Activated naive CD8-positive, alpha-beta T cell treated with anti-CD3 and anti-CD28 coated beads for 36 hours (primary cell): ENCODE data around the gene OSTC. TPM values are rescaled to one million over a fixed set of nuclear protein-coding genes. Genes with fewer than 3 reads are reported as not detected.
"Not testable (repeated sequence)": the region's sequence is repeated elsewhere in the genome, so short reads cannot be mapped to it uniquely, and the experiment has no call there.

Experiments used
- DNase-seq: peaks from one replicate; pipeline ENCODE4 v3.0.0; 2021
- H3K27ac Mint-ChIP-seq: one replicate; pipeline ENCODE4 v1.8.0; 2022; ENCODE audit warnings: mild to moderate bottlenecking, moderate library complexity, mixed read lengths
- H3K27me3 Mint-ChIP-seq: one replicate; pipeline ENCODE4 v1.8.0; 2022; ENCODE audit warnings: mild to moderate bottlenecking, mixed read lengths
- H3K36me3 Mint-ChIP-seq: one replicate; pipeline ENCODE4 v1.8.0; 2021; ENCODE audit warnings: mild to moderate bottlenecking, mixed read lengths
- H3K4me1 Mint-ChIP-seq: one replicate; pipeline ENCODE4 v1.8.0; 2021; ENCODE audit warnings: mixed read lengths
- H3K4me3 Mint-ChIP-seq: one replicate; pipeline ENCODE4 v1.8.0; 2022; ENCODE audit warnings: mild to moderate bottlenecking, moderate library complexity, mixed read lengths
- H3K9me3 Mint-ChIP-seq: one replicate; pipeline ENCODE4 v1.8.0; 2022; ENCODE audit warnings: mixed read lengths
- total RNA-seq, 2 experiments: library from RNA; stranded (reverse); gene quantifications; one replicate each; pipeline ENCODE4 v1.2.3, GENCODE V29; 2021

Gene OSTC
- total RNA-seq, 2 experiments from 2014 or later = 86.9 to 89.4 TPM

DNA sequence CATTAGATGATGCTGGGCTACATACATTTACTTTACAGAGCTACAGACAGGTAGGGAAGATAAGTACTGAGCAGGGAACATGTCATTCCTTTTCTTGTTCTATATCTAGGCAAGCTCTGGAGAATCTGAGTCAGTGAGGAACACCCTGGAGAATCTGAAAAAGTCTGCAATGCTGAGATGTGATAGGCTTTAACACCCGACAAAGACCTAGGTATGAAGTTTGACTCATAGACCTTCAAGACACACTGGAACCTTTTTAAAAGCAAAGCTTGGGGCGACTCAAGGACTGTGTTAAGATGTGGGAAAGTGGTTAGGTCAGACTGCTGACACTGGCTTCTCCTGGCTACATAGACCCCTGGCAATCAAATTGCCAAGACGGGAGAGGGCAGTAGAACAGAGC lies 42.8 kb downstream of the OSTC start:
- H3K27ac Mint-ChIP-seq = no peak overlapping the region
- H3K36me3 Mint-ChIP-seq = no peaks in the 10 kb centered on the region
- no peaks in the 10 kb centered on the region for H3K4me1 Mint-ChIP-seq
- H3K27me3 Mint-ChIP-seq = no peaks in the 10 kb centered on the region
- H3K4me3 Mint-ChIP-seq = no peak overlapping the region
- no peaks in the 10 kb centered on the region for H3K9me3 Mint-ChIP-seq
- DNase-seq = no peak

DNA sequence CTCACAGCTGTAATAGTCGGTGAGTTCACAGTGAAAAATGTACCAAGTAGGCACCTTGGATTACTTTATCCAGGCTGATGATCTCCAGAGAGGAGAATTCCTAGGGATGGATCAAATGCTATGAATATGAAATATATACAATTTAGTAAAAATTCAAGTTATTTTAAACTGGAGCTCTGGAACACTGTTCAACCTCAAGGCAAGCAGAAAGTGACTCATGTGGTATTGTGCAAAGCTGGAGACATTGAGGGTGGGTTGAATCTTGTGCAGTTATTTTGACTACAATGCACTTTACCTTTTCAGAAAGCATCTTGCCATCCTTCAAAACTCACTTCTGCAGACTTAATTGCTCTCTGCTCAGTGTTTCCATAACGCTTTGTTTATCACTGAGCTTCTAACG lies 43.4 kb downstream of the OSTC start:
- Mint-ChIP-seq H3K4me3 (no peak overlapping the region), H3K27ac (no peak overlapping the region), H3K36me3 (no peaks in the 10 kb centered on the region), H3K9me3 (no peaks in the 10 kb centered on the region), H3K27me3 (no peaks in the 10 kb centered on the region), H3K4me1 (no peaks in the 10 kb centered on the region)
- DNase-seq = no peak

DNA sequence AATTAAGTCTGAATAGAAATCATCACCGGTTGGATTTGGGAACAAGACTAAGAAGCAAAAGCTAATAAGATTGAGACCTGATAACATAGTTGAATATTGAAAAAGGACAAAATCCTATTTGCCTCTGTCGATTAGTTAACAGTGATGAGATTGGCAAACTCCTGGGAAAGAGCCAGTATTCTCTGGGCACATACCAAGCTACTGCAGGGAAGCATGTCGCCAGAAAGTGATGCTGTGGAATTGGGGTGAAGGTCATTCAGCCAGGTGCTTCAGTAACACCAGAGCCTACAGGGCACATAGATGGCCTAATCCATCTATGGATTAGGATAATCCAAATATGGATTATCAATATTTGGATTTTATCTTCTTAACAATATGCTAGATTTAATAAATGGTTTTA lies 44.0 kb downstream of the OSTC start:
- H3K9me3 Mint-ChIP-seq = no peaks in the 10 kb centered on the region
- H3K36me3 Mint-ChIP-seq = no peaks in the 10 kb centered on the region
- H3K27ac Mint-ChIP-seq = no peak overlapping the region
- DNase-seq = no peak
- no peaks in the 10 kb centered on the region for H3K27me3 Mint-ChIP-seq
- no peaks in the 10 kb centered on the region for H3K4me1 Mint-ChIP-seq
- H3K4me3 Mint-ChIP-seq = no peak overlapping the region

DNA sequence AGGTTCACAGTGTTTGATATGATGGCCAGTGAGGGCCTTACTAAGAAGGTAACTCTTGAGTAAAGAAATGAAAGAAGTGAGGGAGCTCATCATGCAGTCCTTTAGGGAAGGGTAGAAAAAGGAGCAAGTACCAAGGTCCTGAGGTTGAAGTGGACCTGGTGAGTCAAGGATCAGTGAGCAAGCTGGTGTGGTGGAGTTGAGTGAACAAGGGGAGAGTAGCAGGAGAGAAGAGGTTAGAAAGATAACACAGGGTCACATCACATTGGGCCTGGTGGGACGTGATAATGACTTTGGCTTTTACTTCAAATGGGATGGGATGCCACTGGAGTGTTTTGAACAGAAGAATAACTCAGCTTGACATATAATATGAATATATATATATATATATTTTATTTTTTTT lies 44.7 kb downstream of the OSTC start:
- Mint-ChIP-seq H3K27ac (no peak overlapping the region), H3K4me3 (no peak overlapping the region), H3K27me3 (no peaks in the 10 kb centered on the region), H3K4me1 (peaks cover under 1% of the 10 kb centered on the region), H3K36me3 (no peaks in the 10 kb centered on the region), H3K9me3 (no peaks in the 10 kb centered on the region)
- no peak for DNase-seq

DNA sequence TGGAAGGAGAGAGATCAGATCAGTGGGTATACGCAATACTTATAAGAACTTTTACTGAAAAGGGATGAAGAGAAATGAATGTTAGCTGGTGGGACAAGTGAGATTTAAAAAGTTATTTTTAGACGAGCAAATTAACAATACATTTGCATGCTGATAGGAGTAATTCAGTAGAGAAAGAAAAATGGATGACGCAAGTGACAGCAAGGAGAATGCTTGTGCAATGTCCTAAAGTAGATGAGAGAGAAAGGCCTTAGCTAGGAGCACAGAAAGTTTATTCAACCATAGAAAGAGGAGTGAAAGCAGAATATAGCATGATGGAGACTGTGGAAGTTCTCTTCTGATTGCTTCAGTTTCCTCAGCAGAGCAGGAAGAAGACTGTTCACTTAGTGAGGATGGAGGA lies 45.8 kb downstream of the OSTC start:
- Mint-ChIP-seq H3K9me3 (no peaks in the 10 kb centered on the region), H3K27ac (no peak overlapping the region), H3K4me1 (peaks cover 6% of the 10 kb centered on the region), H3K36me3 (no peaks in the 10 kb centered on the region), H3K4me3 (no peak overlapping the region), H3K27me3 (no peaks in the 10 kb centered on the region)
- no peak for DNase-seq

DNA sequence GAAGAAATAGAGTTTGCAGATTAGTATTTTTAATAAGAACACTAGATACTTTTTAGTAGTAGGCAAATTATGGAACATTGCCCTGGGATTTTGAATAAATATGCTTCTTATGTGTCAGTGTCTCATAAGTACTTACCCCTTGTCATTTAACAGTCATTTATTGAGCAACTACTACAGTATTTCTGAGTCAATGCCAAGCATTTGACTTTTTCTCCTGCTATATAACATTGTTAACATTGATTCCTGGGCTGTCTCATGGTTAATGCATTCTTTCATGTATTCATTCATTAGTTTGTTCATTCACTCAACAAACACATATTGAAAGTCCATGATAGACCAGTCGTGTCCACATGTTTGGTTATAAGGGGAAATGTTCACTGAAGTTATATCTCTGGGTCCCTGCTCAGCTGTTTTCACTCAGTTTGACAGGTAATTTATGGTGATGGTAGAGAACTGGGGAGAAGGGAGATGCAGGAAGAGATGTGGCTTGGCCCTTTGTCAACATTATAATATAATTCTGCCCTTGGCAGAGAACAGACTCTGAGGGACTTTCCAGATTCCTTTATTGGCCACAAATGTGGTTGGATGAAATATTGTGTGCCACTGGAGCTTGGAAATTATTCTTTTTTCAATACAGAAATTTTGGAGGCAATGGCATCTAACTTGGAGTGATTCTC lies 49.8 kb downstream of the OSTC start:
- peaks cover 25% of the 10 kb centered on the region for H3K4me1 Mint-ChIP-seq
- H3K4me3 Mint-ChIP-seq = no peak overlapping the region
- no peak overlapping the region for H3K27ac Mint-ChIP-seq
- no peaks in the 10 kb centered on the region for H3K27me3 Mint-ChIP-seq
- H3K36me3 Mint-ChIP-seq = no peaks in the 10 kb centered on the region
- no peak for DNase-seq
- H3K9me3 Mint-ChIP-seq = no peaks in the 10 kb centered on the region

DNA sequence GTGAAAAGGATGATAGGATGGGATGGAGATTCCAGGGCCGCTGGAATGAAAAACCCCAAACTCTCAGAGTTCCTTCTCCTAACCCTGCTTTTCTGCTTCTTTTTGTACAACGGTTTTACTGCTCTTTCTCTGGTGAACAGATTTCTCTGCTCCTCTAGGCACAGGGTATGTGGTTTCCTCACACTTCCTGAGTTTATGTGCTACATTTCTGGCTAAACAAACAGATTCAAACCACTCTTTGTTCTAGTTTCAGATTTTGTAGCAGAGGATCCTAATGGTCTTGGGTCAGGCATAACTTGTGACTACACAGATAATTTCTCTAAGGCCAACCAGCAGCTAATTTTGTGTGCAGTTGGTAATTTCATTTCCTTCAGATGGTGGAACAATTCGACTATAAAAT lies 52.6 kb downstream of the OSTC start:
- Mint-ChIP-seq H3K27me3 (no peaks in the 10 kb centered on the region), H3K9me3 (no peaks in the 10 kb centered on the region), H3K4me3 (no peak overlapping the region), H3K36me3 (no peaks in the 10 kb centered on the region), H3K4me1 (peaks cover 25% of the 10 kb centered on the region), H3K27ac (no peak overlapping the region)
- no peak for DNase-seq

DNA sequence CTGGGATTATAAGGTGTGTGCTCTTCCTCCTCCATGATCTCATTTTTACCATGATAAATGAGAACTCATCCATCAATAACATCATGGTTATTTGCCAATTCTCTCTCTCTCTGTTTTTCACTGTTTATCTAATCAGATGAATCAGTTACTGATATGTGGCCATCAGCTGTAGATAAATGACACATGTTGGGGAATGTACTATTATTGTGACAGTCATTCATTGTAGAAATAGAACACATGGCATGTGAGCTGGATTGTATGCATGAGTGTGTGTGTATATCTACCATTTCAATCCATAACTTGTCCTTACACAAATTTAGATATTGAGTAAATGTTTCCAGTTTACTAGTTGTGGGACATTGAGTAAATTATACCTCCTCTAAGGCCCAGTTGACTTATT lies 53.0 kb downstream of the OSTC start:
- no peaks in the 10 kb centered on the region for H3K36me3 Mint-ChIP-seq

DNA sequence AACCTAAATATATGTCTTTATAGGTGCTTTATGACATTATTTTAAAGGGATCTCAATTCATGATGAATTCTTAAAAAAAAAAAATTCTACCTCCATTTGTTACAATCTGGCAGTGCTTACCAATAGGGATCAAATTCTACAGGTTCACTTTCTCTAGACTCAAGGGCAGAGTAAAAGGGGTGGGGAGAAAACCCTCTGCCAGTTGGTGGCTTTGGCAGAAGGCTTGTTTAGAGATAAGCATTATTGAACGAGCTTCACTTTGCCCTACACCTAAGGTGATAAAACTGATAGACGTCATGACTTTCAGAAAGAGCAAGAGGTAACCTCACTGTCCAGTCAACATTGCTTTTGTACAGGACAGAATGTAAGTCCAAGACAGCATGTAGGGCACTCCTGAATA lies 53.6 kb downstream of the OSTC start:
- no peaks in the 10 kb centered on the region for H3K27me3 Mint-ChIP-seq
- H3K4me1 Mint-ChIP-seq = peaks cover 25% of the 10 kb centered on the region
- H3K27ac Mint-ChIP-seq = no peak overlapping the region
- H3K36me3 Mint-ChIP-seq = no peaks in the 10 kb centered on the region
- no peak overlapping the region for H3K4me3 Mint-ChIP-seq
- no peaks in the 10 kb centered on the region for H3K9me3 Mint-ChIP-seq
- no peak for DNase-seq

More for the DNA sequence above, 53.0 kb downstream of the OSTC start:
- Mint-ChIP-seq H3K4me1 (peaks cover 25% of the 10 kb centered on the region), H3K4me3 (no peak overlapping the region), H3K27me3 (no peaks in the 10 kb centered on the region), H3K9me3 (no peaks in the 10 kb centered on the region), H3K27ac (no peak overlapping the region)
- DNase-seq = no peak

DNA sequence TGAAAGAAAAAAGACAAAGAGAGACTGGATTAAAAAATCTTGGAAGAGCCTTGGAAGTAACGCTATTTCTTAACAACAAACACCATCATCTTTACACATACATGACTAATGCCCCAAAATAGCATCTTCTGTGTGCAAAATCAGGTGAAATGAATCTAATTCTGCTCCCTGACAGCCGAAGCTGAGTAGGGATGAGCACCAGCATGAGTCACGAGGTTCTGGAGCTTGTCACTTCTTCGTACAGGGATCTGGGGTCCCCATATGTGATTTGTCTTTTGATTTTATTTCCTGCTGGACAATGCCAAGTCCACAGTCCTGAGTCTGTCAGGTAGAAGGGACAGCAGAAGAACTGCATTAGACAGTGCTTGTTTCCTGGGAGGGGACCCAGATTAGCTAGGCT lies 55.9 kb downstream of the OSTC start:
- H3K9me3 Mint-ChIP-seq = no peaks in the 10 kb centered on the region
- no peak for DNase-seq
- no peak overlapping the region for H3K27ac Mint-ChIP-seq
- H3K27me3 Mint-ChIP-seq = no peaks in the 10 kb centered on the region
- peaks cover 19% of the 10 kb centered on the region for H3K4me1 Mint-ChIP-seq
- H3K4me3 Mint-ChIP-seq = no peak overlapping the region
- no peaks in the 10 kb centered on the region for H3K36me3 Mint-ChIP-seq

DNA sequence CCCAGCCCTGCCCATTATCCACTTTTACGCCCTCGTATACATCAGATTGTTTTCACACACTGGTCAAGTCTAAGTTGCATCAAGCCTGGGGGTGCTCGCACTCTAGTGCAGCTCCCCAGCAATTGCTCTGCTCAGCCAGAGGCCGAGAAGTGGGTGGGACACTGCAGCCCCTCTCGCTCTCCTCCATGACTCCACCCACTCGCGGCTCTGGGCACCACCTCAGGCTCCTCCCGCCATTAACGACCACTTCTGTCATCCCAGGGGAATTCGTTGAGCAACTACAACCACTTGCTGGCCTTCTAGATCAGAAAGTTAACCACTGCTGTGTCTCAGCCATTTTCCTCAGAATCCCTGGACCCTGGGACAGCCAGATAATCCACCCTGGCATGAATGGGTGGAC lies 58.8 kb downstream of the OSTC start:
- Mint-ChIP-seq H3K4me3 (no peak overlapping the region), H3K27me3 (no peaks in the 10 kb centered on the region), H3K36me3 (no peaks in the 10 kb centered on the region), H3K27ac (no peak overlapping the region), H3K4me1 (no peaks in the 10 kb centered on the region), H3K9me3 (no peaks in the 10 kb centered on the region)
- no peak for DNase-seq

DNA sequence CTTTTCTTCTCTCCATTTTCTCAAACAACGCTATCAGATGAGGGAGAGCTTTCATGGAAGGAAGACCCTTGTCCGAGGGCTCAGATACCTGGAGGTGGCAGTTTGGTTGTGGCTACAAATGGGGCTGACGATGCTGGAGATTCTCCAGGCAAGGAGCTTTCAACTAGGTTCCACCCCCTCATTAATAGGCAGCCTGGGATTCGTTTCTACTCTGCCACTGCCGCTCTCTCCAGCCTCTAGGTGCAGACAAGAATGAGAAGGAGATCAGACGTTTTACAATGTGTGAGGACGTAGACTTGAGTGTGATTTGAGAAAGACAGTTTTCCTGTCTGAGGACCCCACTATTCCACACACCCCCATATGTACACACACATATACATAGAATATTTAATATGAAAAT lies 59.3 kb downstream of the OSTC start:
- no peak overlapping the region for H3K27ac Mint-ChIP-seq
- DNase-seq = no peak

DNA sequence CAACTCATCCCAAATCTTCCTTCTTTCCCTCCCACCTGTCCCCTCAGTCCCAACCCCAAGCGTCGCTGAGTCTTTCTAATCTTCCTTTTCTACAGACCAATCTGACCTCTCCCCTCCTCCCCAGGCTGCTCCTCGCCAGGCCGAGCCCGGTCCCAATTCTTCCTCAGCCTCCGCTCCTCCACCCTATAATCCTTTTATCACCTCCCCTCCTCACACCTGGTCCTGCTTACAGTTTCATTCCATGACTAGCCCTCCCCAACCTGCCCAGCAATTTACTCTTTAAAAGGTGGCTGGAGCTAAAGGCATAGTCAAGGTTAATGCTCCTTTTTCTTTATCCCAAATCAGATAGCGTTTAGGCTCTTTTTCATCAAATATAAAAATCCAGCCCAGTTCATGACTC lies 60.2 kb downstream of the OSTC start:
- not testable (repeated sequence) for H3K36me3 Mint-ChIP-seq, DNase-seq, H3K9me3 Mint-ChIP-seq, H3K4me3 Mint-ChIP-seq, H3K4me1 Mint-ChIP-seq, H3K27me3 Mint-ChIP-seq, H3K27ac Mint-ChIP-seq

More for the DNA sequence above, 59.3 kb downstream of the OSTC start:
- no peaks in the 10 kb centered on the region for H3K27me3 Mint-ChIP-seq
- H3K4me1 Mint-ChIP-seq = no peaks in the 10 kb centered on the region
- H3K36me3 Mint-ChIP-seq = no peaks in the 10 kb centered on the region
- H3K4me3 Mint-ChIP-seq = no peak overlapping the region
- no peaks in the 10 kb centered on the region for H3K9me3 Mint-ChIP-seq

DNA sequence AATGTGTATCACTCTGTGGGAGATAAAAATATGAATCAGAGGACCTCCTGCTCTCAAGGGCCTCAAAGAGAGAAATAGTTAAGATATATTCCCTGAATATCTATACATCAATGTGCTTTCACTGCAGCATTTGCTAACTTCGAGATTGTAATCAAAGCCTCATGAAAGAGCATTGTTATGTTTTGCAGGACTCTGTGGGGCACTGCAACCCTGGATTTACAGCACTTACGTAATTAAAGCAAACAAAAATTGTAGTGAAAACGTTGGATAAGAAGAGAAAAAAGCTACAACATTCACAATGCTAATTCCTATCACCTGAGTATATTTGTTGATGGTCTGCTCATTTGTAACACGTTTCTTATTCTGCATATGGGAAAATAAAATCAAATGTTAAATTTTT lies 64.5 kb downstream of the OSTC start:
- H3K27ac Mint-ChIP-seq = no peak overlapping the region
- no peaks in the 10 kb centered on the region for H3K4me1 Mint-ChIP-seq
- no peak for DNase-seq
- H3K27me3 Mint-ChIP-seq = no peaks in the 10 kb centered on the region
- H3K4me3 Mint-ChIP-seq = no peak overlapping the region
- no peaks in the 10 kb centered on the region for H3K9me3 Mint-ChIP-seq
- H3K36me3 Mint-ChIP-seq = no peaks in the 10 kb centered on the region

DNA sequence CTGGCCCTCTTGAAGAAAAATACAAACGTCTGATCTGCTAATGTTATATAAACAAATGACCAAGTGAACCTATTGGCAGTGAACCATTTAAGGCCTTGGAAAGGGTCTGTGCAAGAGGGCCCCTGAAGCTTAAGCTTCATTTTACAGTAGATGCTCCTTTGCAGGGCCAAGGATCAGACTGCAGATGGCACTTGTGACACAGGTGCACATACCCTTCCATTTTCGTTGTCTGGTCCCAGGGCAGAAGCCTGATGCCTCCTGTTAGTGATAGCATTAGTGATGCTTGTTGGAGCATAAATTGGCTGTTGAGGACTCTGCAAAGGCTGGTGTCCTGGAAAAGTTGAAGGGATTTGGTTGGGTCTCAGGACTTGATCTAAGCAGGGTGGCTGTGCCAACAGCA lies 65.9 kb downstream of the OSTC start:
- Mint-ChIP-seq H3K4me1 (no peaks in the 10 kb centered on the region), H3K27me3 (no peaks in the 10 kb centered on the region), H3K9me3 (no peaks in the 10 kb centered on the region), H3K27ac (no peak overlapping the region), H3K4me3 (no peak overlapping the region), H3K36me3 (no peaks in the 10 kb centered on the region)
- DNase-seq = no peak

DNA sequence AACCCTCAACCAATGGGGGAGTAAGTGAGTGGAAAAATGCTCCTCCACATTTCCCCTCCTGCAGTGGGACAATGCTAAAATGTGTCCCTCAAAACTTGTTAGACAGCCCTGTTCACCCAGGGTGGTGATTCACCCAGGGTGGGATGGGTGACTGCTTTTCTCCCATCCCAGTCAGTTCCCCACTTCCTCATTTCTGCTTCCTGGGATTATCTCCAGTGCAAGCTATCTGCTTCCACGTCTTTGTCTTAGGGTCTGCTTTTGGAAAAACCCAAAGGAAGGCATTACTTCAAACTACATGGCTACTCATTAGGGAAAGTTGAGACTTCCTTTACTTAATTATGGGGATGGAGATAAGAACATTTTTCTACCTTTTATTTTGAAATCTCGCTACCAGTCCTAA lies 67.0 kb downstream of the OSTC start:
- H3K36me3 Mint-ChIP-seq = no peaks in the 10 kb centered on the region
- H3K27ac Mint-ChIP-seq = no peak overlapping the region
- no peaks in the 10 kb centered on the region for H3K9me3 Mint-ChIP-seq
- no peaks in the 10 kb centered on the region for H3K27me3 Mint-ChIP-seq
- H3K4me1 Mint-ChIP-seq = no peaks in the 10 kb centered on the region
- DNase-seq = no peak
- H3K4me3 Mint-ChIP-seq = no peak overlapping the region
